Measurements from ENCODE around the gene OVOL3. TPM values are rescaled to one million over a fixed set of nuclear protein-coding genes. Genes with fewer than 3 reads are reported as not detected.

OVOL3 gene
- polyA plus RNA-seq, 10 donors = not detected

DNA sequence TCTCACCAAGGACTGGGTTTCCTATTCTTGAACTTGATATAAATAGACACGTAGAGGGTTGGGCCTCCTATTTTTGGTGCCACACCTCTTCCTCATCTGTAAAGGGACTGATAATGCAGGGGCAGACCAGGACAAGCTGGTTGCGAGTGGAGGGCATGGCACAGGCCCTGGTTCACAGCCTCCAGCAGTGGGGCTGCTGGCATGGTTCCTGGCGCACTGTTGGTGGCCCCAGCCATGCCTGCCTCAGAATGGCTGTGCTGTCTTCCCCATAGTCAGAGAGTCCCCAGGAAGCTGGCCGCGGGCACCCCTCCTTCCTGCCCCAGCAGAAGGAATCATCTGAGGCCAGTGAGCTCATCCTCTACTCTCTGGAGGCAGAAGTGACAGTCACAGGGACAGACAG lies 10.5 kb upstream of the OVOL3 start:
- DNase-seq = no peak

GRCh38 chr19:36101550-36102327 lies 9.2 kb upstream of the OVOL3 start:
- no peak for DNase-seq

DNA sequence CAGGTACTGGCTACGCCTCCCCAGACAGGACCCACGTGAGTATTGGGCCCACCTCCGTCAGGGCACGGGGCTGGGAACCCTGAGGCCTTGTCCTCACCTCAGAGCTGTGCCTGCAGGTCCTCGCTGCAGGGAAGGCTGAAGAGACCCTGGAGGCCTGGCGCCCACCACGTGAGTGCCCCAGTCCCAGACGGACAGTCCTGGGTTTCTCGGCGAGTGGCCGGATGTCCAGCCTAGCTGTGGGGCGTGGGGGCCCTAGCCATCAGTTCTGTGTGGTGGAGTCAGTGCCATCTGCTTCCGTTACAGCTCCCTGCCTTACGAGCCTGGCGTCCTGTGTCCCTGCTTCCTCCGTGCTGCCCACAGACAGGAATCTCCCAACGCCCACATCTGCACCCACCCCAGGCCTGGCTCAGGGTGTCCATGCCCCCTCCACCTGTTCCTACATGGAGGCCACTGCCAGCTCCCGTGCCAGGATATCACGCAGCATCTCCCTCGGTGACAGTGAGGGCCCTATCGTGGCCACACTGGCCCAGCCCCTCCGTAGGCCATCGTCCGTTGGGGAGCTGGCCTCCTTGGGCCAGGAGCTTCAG lies 7.8 kb upstream of the OVOL3 start:
- DNase-seq = no peak

- no peak for DNase-seq
Measured at GRCh38 chr19:36103842-36104552, 6.9 kb upstream of the OVOL3 start.

- no peak for DNase-seq
Measured at GRCh38 chr19:36106441-36106840, 4.5 kb upstream of the OVOL3 start.

- no peak for DNase-seq
Measured at GRCh38 chr19:36106991-36107390, 4.0 kb upstream of the OVOL3 start.

DNA sequence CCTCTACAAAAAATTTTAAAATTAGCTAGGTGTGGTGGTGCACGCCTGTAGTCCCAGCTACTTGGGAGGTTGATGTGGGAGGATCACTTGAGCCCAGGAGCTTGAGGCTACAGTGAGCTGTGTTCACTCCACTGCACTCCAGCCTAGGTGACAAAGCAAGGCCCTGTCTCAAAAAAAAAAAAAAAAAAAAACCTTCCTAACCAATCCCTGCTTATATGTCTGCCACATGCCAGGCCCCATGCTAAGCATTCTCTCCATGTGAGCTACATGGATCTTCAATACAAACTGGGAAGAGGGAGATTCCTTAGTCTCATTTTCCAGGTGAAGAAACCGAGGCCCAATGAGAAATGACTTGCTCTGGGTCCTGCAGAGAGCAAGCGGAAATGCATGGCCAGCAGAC lies 2.3 kb upstream of the OVOL3 start:
- DNase-seq = no peak

DNA sequence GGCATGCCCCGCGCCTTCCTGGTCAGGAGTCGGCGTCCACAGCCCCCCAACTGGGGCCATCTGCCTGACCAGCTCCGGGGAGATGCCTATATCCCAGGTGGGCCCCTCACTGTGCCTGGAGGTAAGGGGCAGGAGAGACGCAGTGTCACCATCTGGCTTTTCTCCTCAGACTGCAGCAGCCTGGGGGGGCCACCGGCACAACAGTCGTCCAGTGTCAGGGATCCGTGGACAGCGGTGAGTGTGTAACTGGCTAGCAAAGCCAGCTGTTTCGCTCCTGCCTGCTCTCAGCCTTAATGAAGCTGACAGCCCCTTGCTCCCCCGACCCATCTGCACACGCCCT lies 227 bp downstream of the OVOL3 start:
- no peak for DNase-seq

GRCh38 chr19:36112678-36113077 lies 1.7 kb downstream of the OVOL3 start:
- DNase-seq = no peak

DNA sequence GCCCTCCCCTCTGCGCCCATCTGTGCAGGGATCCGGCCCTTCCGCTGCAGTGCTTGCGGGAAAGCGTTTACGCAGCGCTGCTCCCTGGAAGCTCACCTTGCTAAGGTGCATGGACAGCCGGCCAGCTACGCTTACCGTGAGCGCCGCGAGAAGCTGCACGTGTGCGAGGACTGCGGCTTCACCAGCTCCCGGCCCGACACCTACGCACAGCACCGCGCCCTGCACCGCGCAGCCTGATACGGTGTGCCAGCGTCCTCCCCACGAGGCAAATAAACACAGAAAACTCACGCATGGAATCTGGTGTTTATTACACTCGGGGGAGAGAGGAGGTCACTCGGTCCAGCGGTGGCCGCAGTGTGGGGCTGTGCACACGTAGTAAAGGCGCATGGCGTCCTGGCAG lies 2.5 kb downstream of the OVOL3 start:
- DNase-seq = no peak

- DNase-seq = peak in 2 of 3 donors; percentile 23 to 34
Measured at GRCh38 chr19:36113894-36114720, 3.2 kb downstream of the OVOL3 start.

- peak; percentile 99 to 100 (median 100) for DNase-seq
Measured at GRCh38 chr19:36114721-36115452, 3.9 kb downstream of the OVOL3 start, which contains the start of gene POLR2I. Gene POLR2I (minus strand): TSS chr19:36114875. CDS start chr19:36114856, 19 bp downstream.

DNA sequence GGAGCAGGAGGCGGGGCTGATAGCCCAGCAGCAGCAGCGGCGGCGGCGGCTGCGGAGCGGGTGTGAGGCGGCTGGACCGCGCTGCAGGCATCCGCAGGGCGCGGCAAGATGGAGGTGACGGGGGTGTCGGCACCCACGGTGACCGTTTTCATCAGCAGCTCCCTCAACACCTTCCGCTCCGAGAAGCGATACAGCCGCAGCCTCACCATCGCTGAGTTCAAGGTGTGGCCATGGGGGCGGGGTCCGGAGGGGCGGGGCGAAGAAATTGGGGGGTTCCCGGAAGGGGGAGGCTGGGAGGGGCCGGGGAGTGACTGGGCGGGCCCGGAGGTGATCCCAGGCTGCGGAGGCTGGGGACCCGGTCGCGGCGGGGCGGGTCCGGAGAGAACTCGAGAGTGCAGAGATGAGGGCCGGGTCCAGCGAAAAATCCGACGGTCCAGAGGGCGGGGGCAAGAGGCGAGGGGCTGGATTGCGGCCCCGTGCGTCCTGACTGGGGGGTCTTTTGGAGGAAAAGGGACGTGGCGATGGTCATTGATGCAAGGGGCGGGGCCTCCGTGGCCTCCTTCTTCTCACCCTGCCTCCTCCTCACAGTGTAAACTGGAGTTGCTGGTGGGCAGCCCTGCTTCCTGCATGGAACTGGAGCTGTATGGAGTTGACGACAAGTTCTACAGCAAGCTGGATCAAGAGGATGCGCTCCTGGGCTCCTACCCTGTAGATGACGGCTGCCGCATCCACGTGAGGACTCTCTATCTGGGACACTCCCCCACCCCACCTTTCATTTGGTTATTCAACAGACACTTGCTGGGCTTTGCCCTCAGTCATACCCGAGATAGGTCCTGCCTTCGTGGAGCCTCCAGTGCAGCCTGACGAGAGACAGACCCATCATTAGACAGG lies 4.8 kb downstream of the OVOL3 start, which contains the start of gene TBCB:
TSS of gene TBCB (plus strand) at position 16 of the 891 bp plus-strand sequence. CDS start at position 109, 93 bp downstream.
- DNase-seq = peak in 1 of 3 donors; percentile 24

- DNase-seq = no peak
Measured at GRCh38 chr19:36116344-36116637, 5.3 kb downstream of the OVOL3 start.

DNA sequence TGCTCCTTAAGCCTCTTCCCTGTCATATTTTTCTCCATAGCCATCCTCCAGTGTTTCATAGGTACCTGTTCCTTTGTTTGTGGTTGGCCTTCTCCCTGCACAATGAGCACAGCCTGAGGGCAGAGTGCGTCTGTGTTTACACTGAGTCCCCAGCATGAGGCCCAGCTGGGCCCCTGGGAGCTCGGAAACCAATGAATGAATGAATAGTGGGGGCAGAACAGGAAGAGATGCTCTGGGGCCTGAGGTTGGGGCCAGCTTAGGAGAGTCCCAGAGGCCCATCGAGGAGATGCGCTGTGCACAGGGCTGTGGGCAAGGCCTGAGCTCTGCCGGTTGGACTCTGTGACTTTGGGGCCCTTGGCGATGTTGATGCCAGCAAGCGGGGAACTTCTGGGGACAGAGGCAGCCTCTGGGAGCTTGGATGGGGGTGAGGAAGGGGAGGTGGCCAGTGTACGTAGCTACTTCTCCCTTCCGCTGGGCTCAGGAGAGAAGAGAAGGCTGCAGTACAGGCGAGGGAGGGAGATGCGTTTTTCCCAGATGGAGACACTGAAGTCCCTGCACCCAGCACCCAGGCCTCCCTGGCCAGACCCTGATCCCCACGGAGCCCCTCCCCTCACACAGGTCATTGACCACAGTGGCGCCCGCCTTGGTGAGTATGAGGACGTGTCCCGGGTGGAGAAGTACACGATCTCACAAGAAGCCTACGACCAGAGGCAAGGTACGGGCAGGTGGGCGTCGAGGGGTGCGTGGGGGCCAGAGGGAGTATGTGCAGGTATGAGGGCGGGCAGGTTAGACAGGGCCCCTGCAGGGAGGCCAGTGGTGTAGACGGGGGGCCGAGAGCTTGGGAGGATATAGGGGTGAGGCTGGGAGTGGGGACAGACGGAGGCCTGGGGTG lies 9.4 kb downstream of the OVOL3 start:
- DNase-seq = no peak

DNA sequence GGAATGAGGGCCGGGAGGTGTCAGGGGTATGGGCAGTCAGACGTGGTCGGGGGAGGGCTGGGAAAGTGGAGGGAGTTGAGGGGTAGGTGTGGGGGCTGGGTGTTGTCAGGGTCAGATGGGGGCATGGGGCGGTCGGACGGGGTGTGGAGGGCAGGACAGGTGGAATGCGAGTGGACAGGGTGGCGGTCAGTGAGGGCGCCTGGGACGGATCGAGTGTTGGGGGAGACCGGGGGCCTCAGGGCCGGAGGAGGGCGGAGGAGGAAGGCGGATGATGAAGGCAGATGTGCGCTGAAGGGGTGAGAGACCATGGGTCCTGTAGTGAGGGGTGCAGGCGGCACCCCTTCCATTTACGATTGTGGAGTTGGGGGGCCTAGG lies 10.0 kb downstream of the OVOL3 start:
- no peak for DNase-seq

- DNase-seq = no peak
Measured at GRCh38 chr19:36121486-36122124, 10.7 kb downstream of the OVOL3 start.

DNA sequence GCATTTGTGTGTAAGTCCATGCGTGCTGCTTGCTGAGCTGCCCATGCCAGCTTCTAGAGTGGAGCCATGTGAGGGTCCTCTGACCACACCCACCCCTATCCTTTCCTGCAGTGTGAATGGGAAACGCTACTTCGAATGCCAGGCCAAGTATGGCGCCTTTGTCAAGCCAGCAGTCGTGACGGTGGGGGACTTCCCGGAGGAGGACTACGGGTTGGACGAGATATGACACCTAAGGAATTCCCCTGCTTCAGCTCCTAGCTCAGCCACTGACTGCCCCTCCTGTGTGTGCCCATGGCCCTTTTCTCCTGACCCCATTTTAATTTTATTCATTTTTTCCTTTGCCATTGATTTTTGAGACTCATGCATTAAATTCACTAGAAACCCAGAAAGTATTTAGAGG lies 14.6 kb downstream of the OVOL3 start:
- no peak for DNase-seq

DNA sequence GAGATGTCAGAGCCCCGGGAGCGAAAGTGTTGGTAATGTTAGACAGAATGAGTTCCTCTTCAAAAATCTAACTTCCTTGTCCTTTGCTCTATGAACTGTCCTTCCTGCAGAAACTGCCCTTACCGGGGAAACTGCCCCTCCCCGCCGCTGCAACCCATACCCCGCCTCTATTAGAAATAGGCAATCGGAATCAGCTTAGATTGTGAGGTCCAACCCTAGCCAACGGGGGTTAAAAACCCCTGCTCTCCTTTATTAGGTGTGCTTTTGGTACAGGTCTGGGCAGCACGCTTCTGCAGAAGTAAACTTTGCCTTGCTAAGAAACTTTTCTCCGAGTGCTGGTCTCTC lies 17.4 kb downstream of the OVOL3 start:
- DNase-seq = no peak

Measured in muscle of back (tissue), 11 donors.